Left renal pelvis (tissue), 4 donors: Measurements from ENCODE around the gene CRTC1. TPM values are rescaled to one million over a fixed set of nuclear protein-coding genes. Genes with fewer than 3 reads are reported as not detected.
"Not testable (repeated sequence)": the region's sequence is repeated elsewhere in the genome, so short reads cannot be mapped to it uniquely, and the experiment has no call there.

Source experiments
- DNase-seq, 4 donors: peaks; one replicate each; pipeline ENCODE4 v3.0.0-alpha.2; 2013; ENCODE audit warnings: low read depth in 4 of 4, low spot score in 3 of 4
- polyA plus RNA-seq, 4 donors: library from polyadenylated mRNA; unstranded; fragments of 120-200 nt; gene quantifications; one replicate each; pipeline ENCODE4 v1.2.1, GENCODE V29; 2013; ENCODE audit not compliant: insufficient read length in 4 of 4

CRTC1 gene
- polyA plus RNA-seq, 4 donors, result 15.8 to 29.6 (median 17.5) TPM

DNA sequence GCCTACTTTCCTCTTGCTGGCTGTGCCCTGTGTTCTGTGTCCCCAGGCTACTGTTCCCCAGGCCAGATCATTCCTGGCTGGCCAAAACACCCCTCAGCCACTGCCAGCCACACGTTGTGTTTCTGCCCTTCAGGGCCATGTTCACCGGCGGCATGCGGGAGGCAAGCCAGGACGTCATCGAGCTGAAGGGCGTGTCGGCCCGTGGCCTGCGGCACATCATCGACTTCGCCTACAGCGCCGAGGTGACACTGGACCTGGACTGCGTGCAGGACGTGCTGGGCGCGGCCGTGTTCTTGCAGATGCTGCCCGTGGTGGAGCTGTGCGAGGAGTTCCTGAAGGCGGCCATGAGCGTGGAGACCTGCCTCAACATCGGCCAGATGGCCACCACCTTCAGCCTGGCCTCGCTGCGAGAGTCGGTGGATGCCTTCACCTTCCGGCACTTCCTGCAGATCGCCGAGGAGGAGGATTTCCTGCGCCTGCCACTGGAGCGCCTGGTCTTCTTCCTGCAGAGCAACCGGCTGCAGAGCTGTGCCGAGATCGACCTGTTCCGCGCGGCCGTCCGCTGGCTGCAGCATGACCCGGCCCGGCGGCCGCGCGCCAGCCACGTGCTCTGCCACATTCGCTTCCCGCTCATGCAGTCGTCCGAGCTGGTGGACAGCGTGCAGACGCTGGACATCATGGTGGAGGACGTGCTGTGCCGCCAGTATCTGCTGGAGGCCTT lies 15.8 kb upstream of the CRTC1 start:
- DNase-seq, result no peak

DNA sequence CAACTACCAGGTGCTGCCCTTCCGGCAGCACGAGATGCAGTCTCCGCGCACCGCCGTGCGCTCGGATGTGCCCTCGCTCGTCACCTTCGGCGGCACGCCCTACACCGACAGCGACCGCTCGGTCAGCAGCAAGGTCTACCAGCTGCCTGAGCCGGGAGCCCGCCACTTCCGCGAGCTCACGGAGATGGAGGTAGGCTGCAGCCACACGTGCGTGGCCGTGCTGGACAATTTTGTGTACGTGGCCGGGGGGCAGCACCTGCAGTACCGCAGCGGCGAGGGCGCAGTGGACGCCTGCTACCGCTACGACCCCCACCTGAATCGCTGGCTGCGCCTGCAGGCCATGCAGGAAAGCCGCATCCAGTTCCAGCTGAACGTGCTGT lies 15.2 kb upstream of the CRTC1 start:
- DNase-seq, result no peak

DNA sequence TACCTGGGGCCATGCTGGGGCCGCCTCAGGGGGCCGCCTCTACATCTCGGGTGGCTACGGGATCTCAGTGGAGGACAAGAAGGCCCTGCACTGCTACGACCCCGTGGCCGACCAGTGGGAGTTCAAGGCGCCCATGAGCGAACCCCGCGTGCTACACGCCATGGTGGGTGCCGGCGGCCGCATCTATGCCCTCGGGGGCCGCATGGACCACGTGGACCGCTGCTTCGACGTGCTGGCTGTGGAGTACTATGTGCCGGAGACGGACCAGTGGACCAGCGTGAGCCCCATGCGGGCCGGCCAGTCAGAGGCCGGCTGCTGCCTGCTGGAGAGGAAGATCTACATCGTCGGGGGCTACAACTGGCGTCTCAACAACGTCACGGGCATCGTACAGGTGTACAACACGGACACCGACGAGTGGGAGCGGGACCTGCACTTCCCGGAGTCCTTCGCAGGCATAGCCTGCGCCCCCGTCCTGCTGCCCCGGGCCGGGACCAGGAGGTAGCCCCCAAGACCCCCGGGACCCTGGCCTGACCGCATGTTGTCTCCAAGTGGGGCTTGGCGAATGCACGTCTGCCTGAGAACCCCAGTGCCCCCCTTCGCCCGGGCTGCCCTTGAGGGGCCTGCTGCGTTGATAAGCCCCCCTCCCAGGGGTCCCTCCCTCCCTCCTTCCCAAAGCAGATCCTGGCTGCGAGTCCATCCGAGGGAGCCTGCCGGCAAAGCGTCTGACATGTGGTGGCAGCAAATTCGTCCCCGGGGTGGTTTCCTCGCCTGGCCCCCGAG lies 14.5 kb upstream of the CRTC1 start:
- DNase-seq, result no peak

DNA sequence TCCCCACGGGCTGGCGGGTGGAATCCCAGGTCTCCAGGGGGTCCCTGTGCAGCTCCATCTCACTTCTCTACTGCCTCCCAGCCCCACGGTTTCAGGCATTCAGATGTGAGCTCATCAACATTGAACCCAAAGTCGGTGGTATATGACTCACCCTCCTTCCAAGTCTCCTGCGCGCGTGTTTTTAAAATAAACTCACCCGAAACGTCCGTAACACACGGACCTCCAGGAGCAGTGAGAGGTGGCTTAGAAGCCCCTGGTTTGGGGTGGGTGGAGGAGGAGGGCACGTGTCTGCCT lies 14.0 kb upstream of the CRTC1 start:
- no peak for DNase-seq

DNA sequence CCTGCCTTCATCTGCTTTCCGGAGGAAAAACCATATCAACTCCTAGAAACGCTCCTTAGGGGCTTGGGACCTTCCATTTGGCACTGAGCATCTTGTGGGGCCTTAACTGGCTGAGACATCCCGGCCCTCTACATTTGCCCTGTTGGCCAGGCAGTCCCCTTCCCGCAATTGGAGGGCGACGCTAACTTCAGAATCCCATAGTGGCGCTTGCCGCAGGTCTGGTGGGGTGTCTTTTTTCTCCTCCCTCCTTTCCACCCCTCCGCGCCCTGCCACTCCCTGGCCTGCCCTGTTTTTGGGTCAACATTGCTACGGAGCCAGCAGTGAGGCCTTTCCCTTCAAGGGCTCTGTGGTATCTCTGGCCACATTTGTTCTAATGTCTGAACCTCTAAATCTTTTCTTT lies 13.6 kb upstream of the CRTC1 start:
- no peak for DNase-seq

DNA sequence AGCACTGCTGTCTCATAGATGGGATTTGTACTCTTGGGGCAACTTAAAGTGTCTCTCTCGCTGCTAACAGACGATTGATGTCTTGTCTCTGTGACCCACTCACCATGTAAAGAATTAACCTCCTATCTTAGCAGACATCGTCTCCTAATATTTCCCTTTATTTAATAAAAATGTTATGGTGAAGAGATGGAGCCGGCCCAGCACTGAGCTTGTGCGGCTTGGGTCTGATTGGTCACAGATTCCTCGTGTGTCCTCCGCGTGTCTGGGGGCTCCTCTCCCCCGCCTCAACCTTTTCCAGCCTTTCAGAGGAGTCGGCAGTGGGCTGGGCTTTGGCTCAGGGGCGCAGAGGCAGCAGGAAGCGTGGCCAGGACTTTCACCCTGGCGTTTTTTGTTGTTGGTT lies 13.2 kb upstream of the CRTC1 start:
- no peak for DNase-seq

DNA sequence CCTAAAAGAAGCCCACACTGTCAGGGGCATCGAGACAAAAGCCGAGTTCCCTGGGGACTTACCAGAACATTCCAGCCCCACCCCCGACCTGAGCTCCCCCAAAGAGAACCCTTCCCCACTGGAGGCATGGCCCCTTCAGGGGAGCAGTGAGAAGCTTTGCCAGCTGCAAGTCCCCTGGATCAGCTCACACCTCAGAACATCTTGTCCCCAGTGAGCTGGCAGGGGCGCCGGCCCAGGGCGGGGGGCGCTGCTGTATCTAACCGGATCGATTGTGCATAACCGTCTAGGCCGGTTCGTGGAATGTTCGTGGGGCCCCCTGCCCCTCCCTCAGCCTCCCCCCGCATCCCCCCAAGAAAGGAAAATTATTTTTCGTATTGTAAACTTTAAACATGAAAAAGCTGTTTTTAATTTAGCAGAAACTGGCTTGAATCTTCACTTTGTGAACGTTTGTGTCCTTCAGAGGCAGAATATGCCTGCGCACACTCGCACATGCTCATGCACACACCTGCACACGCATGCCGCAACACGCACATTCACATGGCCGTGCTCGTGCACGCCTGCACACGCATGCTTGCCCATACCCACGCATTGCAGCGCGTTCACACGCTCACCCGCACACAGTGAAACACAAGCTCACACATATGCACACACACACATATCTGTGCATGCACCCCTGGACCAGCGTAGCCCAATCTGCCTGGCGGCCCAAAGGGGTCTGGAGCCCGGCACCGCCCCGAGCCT lies 12.0 kb upstream of the CRTC1 start:
- no peak for DNase-seq

DNA sequence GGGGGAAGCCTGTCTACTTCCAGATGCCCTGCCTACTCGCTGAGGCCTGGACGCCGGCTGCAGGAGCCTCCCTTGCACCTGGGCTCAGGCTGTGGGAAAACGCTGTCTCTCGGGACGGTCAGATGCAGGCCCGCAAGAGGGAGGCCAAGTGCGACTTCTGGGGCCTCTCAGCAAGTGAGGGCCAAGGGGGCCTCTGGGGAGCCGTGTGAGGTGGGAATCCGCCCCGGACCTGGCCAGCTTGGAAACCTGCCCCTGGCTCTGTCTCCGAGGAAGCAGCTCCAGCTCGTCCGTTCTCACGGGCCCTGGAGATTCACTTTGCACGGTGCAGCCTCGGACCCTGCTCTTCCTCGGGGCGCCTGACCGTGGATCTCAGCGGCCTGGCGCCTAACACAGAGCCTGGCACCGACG lies 11.4 kb upstream of the CRTC1 start:
- no peak for DNase-seq

DNA sequence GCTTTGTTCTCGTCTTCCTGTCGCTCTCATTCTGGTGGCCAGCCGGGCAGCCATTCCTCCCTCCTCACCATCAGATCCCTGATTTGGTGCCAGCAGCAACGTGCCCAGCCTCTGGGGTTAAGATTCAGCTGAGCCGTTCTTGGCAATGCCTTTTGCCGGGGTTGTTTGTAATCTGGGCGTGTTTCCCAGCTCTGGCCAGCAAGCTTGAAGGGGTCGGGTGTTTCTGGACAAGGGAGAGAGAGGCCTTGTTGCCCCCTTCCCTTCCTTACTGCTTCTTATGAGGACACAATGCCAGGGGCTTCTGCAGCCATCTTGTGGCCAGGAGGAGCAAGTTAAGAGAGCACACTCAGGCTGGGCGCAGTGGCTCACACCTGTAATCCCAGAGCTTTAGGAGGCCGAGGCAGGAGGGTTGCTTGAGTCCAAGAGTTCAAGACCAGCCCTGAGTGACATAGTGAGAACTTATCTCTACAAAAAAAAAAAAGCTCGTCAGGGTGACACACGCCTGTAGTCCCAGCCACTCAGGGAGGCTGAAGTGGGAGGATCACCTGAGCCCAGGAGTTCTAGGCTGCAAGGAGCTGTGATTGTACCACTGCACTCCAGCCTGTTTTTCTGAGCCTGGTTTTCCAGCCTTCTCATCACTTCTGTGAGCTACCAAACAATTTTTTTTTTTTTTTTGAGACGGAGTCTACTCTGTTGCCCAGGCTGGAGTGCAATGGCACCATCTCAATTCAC lies 10.7 kb upstream of the CRTC1 start:
- DNase-seq, result no peak

DNA sequence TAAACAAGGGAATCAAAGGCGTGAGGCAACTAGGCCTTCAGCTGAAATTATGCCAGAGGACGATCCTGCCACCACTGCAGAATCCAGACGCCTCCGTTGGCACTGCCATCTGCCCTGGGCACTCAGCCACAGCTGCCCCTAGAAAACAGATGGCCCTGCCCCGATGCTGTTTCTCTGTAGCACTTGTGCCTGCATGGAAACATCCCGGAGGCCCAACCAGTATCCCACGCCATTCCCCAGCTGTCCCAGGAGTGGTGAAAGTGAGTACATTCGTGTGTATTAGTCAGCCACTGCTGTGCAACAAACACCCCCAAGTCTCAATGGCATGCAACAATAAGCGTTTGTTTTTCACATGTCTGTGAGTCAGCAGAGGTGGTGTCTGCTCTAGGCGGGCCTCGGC lies 8.9 kb upstream of the CRTC1 start:
- no peak for DNase-seq

DNA sequence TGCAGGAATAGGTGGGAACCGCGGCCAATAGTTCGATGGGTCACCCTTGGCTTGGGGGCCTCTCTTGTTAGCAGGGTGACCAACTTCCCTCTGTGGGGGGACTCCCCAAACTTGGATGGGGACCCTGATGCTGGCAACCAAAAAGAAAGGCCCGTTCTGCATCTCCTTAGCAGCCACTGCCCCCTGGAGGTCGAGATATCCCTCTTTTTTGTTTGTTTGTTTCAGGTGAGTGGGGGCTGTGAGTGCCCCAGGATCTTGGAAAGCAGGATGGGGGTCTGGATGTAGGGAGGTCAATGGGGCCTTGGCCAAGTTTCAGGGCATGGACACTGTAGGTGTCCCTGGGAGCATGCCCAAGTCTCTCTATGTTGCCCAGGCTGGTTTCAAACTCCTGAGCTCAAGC lies 7.7 kb upstream of the CRTC1 start:
- DNase-seq, result no peak

DNA sequence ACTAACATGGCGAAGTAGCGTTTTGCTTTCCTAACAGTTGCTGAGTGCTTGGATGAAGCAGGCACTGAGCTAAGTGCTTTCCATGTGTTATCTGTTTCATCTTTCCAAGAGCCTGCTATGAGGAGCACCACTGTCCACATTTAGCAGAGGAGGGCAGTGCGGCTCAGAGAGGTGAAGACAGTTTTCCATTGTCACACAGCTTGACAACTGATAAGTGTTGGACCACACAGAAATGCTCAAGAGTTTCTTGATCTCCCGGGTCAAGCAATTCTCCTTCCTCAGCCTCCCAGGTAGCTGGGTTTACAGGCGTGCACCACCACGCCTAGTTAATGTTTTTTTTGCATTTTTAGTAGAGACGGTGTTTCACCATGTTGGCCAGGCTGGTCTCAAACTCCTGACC lies 6.8 kb upstream of the CRTC1 start:
- DNase-seq, result no peak

DNA sequence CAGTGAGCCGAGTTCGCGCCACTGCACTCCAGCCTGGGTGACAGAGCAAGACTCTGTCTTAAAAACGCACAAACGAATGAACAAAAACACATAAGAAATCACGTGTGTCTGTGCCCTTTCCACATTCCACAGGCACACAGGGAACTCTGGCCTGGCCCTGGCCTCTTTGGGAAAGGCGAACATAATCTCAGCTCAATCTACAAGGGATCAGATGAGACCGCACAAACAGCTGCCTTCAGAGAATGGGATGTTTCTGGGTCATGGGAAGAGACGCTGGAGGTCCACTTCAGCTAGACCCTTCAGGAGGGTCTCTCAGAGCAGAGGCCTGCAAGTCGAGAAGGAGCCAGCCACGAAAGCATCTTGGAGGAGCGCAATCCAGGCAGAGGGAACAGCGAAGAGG lies 6.3 kb upstream of the CRTC1 start:
- DNase-seq, result no peak

DNA sequence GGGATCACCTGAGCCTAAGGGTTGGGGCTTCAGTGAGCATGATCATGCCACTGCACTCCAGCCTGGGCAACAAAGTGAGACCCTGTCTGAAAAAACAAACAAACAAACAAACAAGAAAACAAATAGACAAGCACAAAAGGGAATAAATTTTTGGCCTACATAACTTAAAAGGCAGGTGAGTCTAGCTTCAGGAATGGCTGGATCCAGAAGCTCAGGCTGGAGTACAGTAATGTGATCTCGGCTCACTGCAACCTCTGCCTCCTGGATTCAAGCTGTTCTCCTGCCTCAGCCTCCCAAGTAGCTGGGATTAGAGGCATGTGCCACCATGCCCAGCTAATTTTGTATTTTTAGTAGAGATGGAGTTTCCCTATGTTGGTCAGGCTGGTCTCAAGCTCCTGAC lies 3.3 kb upstream of the CRTC1 start:
- DNase-seq, result not testable (repeated sequence)

DNA sequence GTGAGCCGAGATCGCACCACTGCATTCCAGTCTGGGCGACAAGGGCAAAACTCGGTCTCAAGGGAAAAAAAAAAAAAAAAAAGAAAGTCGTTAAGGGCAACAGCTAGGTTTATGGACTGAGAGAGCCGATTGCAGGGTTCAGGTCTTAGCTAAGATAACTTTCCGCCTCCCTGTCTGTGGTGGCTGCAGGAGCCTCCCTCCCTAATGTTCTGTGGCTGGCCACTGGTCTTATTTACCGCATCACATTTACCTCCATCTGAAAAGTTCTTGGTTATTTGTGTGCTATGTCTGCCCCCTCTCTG lies 722 bp upstream of the CRTC1 start:
- no peak for DNase-seq

DNA sequence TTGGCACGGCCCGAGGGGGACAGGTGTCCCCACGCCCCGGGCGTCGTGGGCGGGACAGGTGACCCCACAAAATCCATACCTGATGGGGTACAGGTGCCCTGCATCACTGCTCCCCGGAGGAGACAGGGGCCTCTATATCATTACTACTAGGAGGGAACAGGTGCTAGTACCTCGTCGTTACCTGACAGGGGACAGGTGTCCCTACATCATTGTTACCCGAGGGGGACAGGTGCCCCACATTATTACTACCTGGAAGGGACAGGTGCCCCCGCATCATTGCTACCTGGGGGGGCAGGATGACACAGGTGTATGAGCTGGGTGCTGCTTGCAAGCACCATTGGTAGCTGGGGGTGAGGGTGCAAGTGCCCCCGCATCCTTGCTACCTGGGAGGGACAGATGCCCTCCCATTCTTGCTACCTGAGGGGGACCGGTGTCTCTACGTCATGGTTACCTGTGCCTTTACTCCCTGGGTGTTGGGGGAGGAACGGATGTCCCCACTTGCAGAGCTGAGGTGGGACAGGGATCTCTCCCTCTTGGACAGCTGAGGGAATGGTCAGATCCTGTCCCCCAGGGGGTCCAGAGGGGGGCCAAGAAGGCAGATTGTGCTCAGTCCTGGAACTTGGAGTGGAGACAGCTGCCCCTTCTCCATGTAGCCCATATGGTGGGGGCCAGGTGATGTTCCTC lies 620 bp downstream of the CRTC1 start:
- DNase-seq, result no peak

DNA sequence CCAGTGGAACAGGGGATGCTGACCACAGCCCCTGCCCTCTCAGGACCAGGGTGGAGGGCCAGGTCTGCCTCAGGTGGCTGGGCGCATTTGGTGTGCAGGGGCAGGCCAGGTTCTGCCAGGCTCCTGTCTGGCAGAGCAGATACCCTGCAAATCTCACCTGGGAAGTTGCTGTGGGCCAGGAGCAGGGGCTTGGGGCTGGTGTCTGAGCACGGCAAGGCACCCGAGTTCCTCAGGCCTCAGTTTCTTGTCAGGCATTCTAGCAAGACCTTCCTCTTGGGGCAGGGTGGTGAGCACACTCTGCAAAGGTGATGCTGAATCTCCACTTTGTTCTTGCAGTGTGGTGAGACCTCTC lies 1.1 kb downstream of the CRTC1 start:
- no peak for DNase-seq

DNA sequence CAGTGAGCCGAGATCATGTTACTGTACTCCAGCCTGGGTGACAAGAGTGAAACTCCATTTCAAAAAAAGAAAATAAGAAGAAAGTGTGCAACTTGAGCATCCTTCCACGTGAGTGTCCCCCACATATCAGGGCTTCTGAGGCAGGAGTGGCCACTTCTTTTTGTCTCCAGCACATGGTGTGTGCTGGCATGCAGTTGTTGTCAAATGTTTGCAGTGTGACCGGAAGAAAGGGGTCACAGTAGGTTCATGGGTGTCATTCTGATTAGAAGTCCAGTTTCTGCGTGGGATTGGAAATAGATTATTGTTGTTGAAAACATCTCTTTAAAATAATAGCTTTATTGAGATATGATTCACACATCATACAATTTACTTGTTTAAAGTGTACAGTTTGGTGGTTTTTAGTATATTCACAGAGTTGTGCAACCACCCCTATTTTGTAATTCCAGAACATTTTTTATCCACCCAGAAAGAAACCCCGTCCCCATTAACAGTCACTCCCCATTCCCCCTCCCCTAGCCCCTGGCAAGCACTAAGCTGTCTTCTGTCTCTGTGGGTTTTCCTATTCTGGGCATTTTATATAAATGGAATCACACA lies 2.2 kb downstream of the CRTC1 start:
- no peak for DNase-seq

DNA sequence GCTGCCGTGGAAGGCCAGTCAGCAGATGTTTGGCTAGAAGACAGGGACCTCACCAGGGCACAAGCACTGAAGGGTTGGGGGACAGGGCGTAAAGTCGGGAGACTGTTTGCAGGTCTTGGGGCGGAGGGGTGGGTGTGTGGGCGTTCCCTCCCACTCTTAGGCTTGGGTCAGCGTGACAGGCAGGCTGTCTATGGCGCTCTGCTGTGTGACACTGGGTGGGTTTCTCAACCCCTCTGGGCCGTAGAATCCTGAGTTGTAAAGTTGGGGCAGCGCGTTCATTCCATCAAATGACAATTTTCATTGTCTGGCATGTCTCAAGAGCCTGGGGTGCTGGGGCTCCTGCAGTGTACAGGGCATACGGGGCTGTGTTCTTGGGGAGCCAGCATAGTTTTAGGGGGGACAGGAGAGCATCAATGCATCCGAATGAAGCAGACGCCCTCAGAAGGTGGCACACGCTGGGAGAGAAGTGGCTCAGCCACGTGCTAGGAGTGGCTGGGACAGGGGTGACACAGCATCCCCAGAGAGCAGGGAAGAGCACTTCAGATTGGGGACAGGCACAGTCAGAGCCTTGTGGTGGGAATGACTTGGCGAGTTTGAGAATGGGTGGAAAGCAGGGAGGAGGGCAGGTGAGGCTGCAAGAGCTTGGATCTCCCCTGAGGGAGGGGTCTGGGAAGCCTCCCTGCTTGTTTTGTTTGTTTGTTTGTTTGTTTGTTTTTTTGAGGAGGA lies 4.4 kb downstream of the CRTC1 start:
- no peak for DNase-seq

DNA sequence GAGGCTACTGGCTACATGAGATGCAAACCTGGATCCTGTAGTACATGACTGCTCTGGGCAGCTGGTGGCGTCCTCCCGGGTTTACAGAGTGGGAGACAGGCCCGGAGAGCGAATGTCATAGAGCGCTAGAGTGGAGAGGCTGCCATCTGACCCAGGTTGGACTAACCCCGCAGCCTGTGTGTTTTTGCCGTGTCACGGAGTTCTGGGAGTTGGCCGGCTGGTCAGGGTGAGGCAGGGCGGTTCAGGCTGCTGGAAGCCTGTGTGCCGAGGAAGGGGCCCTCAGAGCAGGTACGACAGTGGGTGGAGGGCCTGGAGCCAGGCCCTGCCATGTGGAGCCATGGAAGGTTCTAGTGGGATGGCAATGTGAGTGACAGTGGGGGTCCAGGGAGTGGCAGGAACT lies 12.5 kb downstream of the CRTC1 start:
- no peak for DNase-seq
